Stimulated activated effector memory CD8-positive, alpha-beta T cell treated with anti-CD3 and anti-CD28 coated beads, Interleukin-12 subunit alpha, Interleukin-12 subunit beta, amount 100 ng/mL, for 72 hours (primary cell): Measurements from ENCODE around the gene PCDHGC3.
A peak's percentile ranks its signal among the peaks of the same experiment; 100 is the strongest.

ENCODE experiments used
- ATAC-seq: fragments of 150-1000 bp; cut with Tn5 transposase; 2 replicates; pipeline ENCODE4 v1.10.0; 2021
- DNase-seq, 2 donors: peaks; one replicate each; pipeline ENCODE4 v3.0.0; 2021 to 2022; ENCODE audit warnings: low spot score in 2 of 2
- H3K27ac Mint-ChIP-seq: one replicate; pipeline ENCODE4 v1.8.0; 2022; ENCODE audit warnings: mild to moderate bottlenecking, mixed read lengths
- H3K36me3 Mint-ChIP-seq: one replicate; pipeline ENCODE4 v1.8.0; 2022; ENCODE audit warnings: mild to moderate bottlenecking, mixed read lengths
- H3K4me1 Mint-ChIP-seq: one replicate; pipeline ENCODE4 v1.8.0; 2022; ENCODE audit warnings: mixed read lengths
- H3K4me3 Mint-ChIP-seq: one replicate; pipeline ENCODE4 v1.8.0; 2022; ENCODE audit warnings: mild to moderate bottlenecking, mixed read lengths
- H3K9me3 Mint-ChIP-seq: one replicate; pipeline ENCODE4 v1.8.0; 2022; ENCODE audit warnings: mixed read lengths

PCDHGC3 gene

GRCh38 chr5:141510850-141511601, 35.3 kb downstream of the PCDHGC3 start:
- Mint-ChIP-seq H3K4me1 (peaks cover 54% of the 10 kb centered on the region), H3K27ac (no peak overlapping the region), H3K9me3 (no peaks in the 10 kb centered on the region), H3K4me3 (no peak overlapping the region), H3K36me3 (peaks cover 7% of the 10 kb centered on the region)
- no peak for ATAC-seq
- no peak for DNase-seq

- peak overlapping the region; percentile 77 for H3K4me3 Mint-ChIP-seq
Observed at GRCh38 chr5:141511771-141512325, 36.1 kb downstream of the PCDHGC3 start.

GRCh38 chr5:141512390-141512910, 36.7 kb downstream of the PCDHGC3 start:
- DNase-seq: peak; percentile 86 to 92
- Mint-ChIP-seq H3K9me3 (no peaks in the 10 kb centered on the region), H3K4me1 (peaks cover 68% of the 10 kb centered on the region), H3K4me3 (peak overlapping the region; percentile 77), H3K36me3 (peaks cover 7% of the 10 kb centered on the region), H3K27ac (peak overlapping the region; percentile 97)
- ATAC-seq: peak; percentile 49

More at GRCh38 chr5:141511771-141512325, 36.1 kb downstream of the PCDHGC3 start:
- no peak for DNase-seq
- Mint-ChIP-seq H3K4me1 (peaks cover 62% of the 10 kb centered on the region), H3K9me3 (no peaks in the 10 kb centered on the region), H3K27ac (peak overlapping the region; percentile 97), H3K36me3 (peaks cover 7% of the 10 kb centered on the region)
- no peak for ATAC-seq

GRCh38 chr5:141512911-141513626, 37.3 kb downstream of the PCDHGC3 start:
- no peaks in the 10 kb centered on the region for H3K9me3 Mint-ChIP-seq
- H3K4me1 Mint-ChIP-seq: peaks cover 74% of the 10 kb centered on the region
- peaks cover 7% of the 10 kb centered on the region for H3K36me3 Mint-ChIP-seq
- DNase-seq (no peak), ATAC-seq (peak; percentile 50)
- peak overlapping the region; percentile 97 for H3K27ac Mint-ChIP-seq
- peak overlapping the region; percentile 77 for H3K4me3 Mint-ChIP-seq

- Mint-ChIP-seq H3K4me3 (peak overlapping the region; percentile 77), H3K27ac (peak overlapping the region; percentile 97), H3K4me1 (peaks cover 70% of the 10 kb centered on the region), H3K9me3 (no peaks in the 10 kb centered on the region), H3K36me3 (peaks cover 7% of the 10 kb centered on the region)
- DNase-seq (no peak), ATAC-seq (peak; percentile 74)
Observed at GRCh38 chr5:141513627-141514329, 38.0 kb downstream of the PCDHGC3 start.

GRCh38 chr5:141514330-141515133, 38.8 kb downstream of the PCDHGC3 start:
- peaks cover under 1% of the 10 kb centered on the region for H3K36me3 Mint-ChIP-seq
- H3K4me3 Mint-ChIP-seq: peak overlapping the region; percentile 77
- ATAC-seq: peak; percentile 37
- H3K9me3 Mint-ChIP-seq: no peaks in the 10 kb centered on the region
- H3K4me1 Mint-ChIP-seq: peaks cover 63% of the 10 kb centered on the region
- no peak for DNase-seq
- peak overlapping the region; percentile 97 for H3K27ac Mint-ChIP-seq

GRCh38 chr5:141515141-141515540, 39.4 kb downstream of the PCDHGC3 start:
- Mint-ChIP-seq H3K4me3 (no peak overlapping the region), H3K9me3 (no peaks in the 10 kb centered on the region), H3K4me1 (peaks cover 58% of the 10 kb centered on the region), H3K36me3 (no peaks in the 10 kb centered on the region), H3K27ac (peak overlapping the region; percentile 97)
- DNase-seq (no peak), ATAC-seq (no peak)

GRCh38 chr5:141515946-141516671, 40.3 kb downstream of the PCDHGC3 start:
- Mint-ChIP-seq H3K4me1 (peaks cover 66% of the 10 kb centered on the region), H3K9me3 (no peaks in the 10 kb centered on the region), H3K27ac (peak overlapping the region; percentile 97), H3K36me3 (no peaks in the 10 kb centered on the region), H3K4me3 (no peak overlapping the region)
- ATAC-seq (no peak), DNase-seq (no peak)

GRCh38 chr5:141516672-141517025, 40.9 kb downstream of the PCDHGC3 start:
- Mint-ChIP-seq H3K36me3 (no peaks in the 10 kb centered on the region), H3K9me3 (no peaks in the 10 kb centered on the region), H3K4me1 (peaks cover 71% of the 10 kb centered on the region), H3K27ac (peak overlapping the region; percentile 97), H3K4me3 (no peak overlapping the region)
- ATAC-seq (no peak), DNase-seq (no peak)

- H3K4me1 Mint-ChIP-seq: peaks cover 77% of the 10 kb centered on the region
- ATAC-seq (no peak), DNase-seq (no peak)
- no peaks in the 10 kb centered on the region for H3K9me3 Mint-ChIP-seq
- peak overlapping the region; percentile 97 for H3K27ac Mint-ChIP-seq
- H3K4me3 Mint-ChIP-seq: no peak overlapping the region
- H3K36me3 Mint-ChIP-seq: no peaks in the 10 kb centered on the region
Observed at GRCh38 chr5:141517312-141517711, 41.5 kb downstream of the PCDHGC3 start.

GRCh38 chr5:141517880-141518617, 42.3 kb downstream of the PCDHGC3 start:
- H3K36me3 Mint-ChIP-seq: no peaks in the 10 kb centered on the region

GRCh38 chr5:141518618-141519015, 42.9 kb downstream of the PCDHGC3 start:
- ATAC-seq: no peak
- Mint-ChIP-seq H3K4me3 (no peak overlapping the region), H3K9me3 (no peaks in the 10 kb centered on the region), H3K4me1 (peaks cover 65% of the 10 kb centered on the region), H3K27ac (peak overlapping the region; percentile 65), H3K36me3 (no peaks in the 10 kb centered on the region)
- DNase-seq: no peak

More at GRCh38 chr5:141517880-141518617, 42.3 kb downstream of the PCDHGC3 start:
- DNase-seq (no peak), ATAC-seq (no peak)
- no peak overlapping the region for H3K4me3 Mint-ChIP-seq
- H3K4me1 Mint-ChIP-seq: peaks cover 71% of the 10 kb centered on the region
- no peaks in the 10 kb centered on the region for H3K9me3 Mint-ChIP-seq
- peak overlapping the region; percentile 26 for H3K27ac Mint-ChIP-seq
